Chondrocyte (in vitro differentiated cells): Measurements from ENCODE around the gene AK4. TPM values are rescaled to one million over a fixed set of nuclear protein-coding genes. Genes with fewer than 3 reads are reported as not detected.

ENCODE experiments used
- DNase-seq: peaks from one replicate; pipeline ENCODE4 v3.0.0; 2021; ENCODE audit warnings: mixed read lengths, low spot score
- H3K27ac Mint-ChIP-seq: one replicate; pipeline ENCODE4 v1.8.0; 2021; ENCODE audit warnings: mild to moderate bottlenecking, moderate library complexity, mixed read lengths; ENCODE audit not compliant: unreplicated experiment
- H3K27me3 Mint-ChIP-seq: 2 replicates; pipeline ENCODE4 v1.8.0; 2021; ENCODE audit warnings: low read depth, mixed read lengths
- H3K36me3 Mint-ChIP-seq: 2 replicates; pipeline ENCODE4 v1.8.0; 2021; ENCODE audit warnings: low read depth, mixed read lengths
- H3K4me1 Mint-ChIP-seq: 2 replicates; pipeline ENCODE4 v1.8.0; 2021; ENCODE audit warnings: low read depth, mild to moderate bottlenecking, mixed read lengths
- H3K4me3 Mint-ChIP-seq: one replicate; pipeline ENCODE4 v1.8.0; 2021; ENCODE audit warnings: mild to moderate bottlenecking, moderate library complexity, mixed read lengths; ENCODE audit not compliant: unreplicated experiment
- H3K9me3 Mint-ChIP-seq: 2 replicates; pipeline ENCODE4 v1.8.0; 2021; ENCODE audit warnings: low read depth, mixed read lengths
- total RNA-seq: library from RNA; stranded (reverse); gene quantifications from 3 replicates; pipeline ENCODE4 v1.2.1, GENCODE V29; 2021
- TF ChIP-seq, protein P1 (sequence below): fragments of 200-600 bp; sonication (generic); IDR thresholded peaks from 2 replicates; pipeline ENCODE4 v1.5.0; 2021; ENCODE audit warnings: antibody characterized with exemption, mild to moderate bottlenecking, moderate library complexity

AK4 gene
- total RNA-seq, 1 donor from 2014 or later: 87.9 TPM

DNA sequence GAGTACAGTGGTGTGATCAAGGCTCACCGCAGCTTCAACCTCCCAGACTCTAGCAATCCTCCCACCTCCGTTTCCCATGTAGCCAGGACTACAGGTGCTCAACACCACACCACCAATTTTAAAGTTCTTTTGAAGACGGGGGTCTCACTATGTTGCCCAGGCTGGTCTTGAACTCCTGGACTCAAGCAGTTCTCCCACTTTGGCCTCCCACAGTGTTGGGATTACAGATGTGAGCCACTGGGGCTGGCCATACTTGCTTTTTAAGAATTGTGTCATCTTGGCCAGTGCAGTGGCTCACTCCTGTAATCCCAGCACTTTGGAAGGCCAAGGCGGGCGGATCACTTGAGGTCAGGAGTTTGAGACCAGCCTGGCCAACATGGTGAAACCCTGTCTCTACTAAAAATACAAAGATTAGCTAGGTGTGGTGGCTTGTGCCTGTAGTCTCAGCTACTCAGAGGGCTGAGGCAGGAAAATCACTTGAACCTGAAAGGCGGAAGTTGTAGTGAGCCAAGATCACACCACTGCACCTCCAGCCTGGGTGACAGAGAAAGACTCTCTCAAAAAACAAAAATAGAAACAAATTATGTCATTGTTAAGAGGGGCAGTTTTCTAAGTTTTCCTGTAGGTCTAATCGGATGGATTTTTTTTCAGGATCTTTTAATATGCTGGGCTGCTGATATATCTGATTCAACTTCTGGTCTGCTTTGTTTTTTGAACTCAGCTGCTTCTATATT, 18.7 kb downstream of the AK4 start:
- Mint-ChIP-seq H3K4me1 (peaks cover 31% of the 10 kb centered on the region), H3K36me3 (peaks cover 5% of the 10 kb centered on the region), H3K9me3 (no peaks in the 10 kb centered on the region), H3K4me3 (no peak overlapping the region), H3K27ac (no peak overlapping the region), H3K27me3 (no peaks in the 10 kb centered on the region)
- DNase-seq: no peak
- TF ChIP-seq, protein P1, sequence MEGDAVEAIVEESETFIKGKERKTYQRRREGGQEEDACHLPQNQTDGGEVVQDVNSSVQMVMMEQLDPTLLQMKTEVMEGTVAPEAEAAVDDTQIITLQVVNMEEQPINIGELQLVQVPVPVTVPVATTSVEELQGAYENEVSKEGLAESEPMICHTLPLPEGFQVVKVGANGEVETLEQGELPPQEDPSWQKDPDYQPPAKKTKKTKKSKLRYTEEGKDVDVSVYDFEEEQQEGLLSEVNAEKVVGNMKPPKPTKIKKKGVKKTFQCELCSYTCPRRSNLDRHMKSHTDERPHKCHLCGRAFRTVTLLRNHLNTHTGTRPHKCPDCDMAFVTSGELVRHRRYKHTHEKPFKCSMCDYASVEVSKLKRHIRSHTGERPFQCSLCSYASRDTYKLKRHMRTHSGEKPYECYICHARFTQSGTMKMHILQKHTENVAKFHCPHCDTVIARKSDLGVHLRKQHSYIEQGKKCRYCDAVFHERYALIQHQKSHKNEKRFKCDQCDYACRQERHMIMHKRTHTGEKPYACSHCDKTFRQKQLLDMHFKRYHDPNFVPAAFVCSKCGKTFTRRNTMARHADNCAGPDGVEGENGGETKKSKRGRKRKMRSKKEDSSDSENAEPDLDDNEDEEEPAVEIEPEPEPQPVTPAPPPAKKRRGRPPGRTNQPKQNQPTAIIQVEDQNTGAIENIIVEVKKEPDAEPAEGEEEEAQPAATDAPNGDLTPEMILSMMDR: no peak

DNA sequence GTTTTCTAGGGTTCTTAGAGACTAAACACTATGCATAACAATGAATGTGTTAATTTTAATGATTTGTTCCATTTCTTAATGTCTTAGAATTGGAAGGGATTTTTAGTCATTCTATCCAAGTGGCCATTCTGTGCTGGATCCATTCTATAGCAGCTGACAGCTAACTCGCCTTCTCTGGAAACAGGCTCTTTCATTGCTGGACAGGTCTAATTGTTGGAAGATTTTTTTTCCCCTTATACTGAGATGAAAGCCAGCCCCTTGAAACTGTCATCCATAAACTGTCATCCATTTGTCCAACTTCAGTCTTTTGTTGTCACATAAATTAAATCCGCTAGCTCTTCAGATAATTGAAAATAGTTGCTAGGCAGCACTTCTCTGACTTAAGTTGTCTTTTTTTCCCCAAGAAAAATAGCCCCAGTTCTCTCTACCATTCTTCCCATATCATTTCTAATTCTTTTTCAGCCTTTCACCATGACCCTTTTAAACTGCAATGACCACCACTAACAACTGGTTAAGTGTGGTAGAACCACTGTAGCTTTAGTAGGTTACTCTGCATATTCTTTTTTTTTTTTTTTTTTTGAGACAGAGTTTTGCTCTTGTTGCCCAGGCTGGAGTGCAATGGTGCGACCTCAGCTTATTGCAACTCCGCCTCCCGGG, 19.7 kb downstream of the AK4 start:
- Mint-ChIP-seq H3K27ac (no peak overlapping the region), H3K9me3 (no peaks in the 10 kb centered on the region), H3K36me3 (peaks cover 5% of the 10 kb centered on the region)

DNA sequence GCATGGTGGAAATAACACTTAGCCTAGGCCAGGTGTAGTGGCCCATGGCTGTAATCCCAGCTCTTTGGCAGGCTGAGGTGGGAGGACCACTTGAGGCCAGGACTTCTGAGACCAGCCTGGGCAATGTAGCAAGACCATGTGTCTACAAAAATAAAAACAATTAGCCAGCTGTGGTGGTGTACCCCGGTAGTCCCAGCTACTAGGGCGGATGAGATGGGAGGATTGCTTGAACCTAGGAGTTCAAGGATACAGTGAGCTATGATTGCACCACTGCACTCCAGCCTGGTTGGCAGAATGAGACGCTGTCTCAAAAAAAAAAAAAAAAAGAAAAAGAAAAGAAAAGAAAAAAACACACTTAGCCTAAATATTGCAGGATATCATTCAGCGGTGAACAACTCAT, 20.9 kb downstream of the AK4 start:
- TF ChIP-seq, protein P1: no peak
- Mint-ChIP-seq H3K4me1 (peaks cover 37% of the 10 kb centered on the region), H3K9me3 (no peaks in the 10 kb centered on the region), H3K4me3 (no peak overlapping the region), H3K27ac (no peak overlapping the region), H3K36me3 (no peaks in the 10 kb centered on the region), H3K27me3 (no peaks in the 10 kb centered on the region)
- DNase-seq: no peak

More for the DNA sequence above, 19.7 kb downstream of the AK4 start:
- Mint-ChIP-seq H3K4me1 (peaks cover 35% of the 10 kb centered on the region), H3K4me3 (no peak overlapping the region), H3K27me3 (no peaks in the 10 kb centered on the region)
- TF ChIP-seq, protein P1: no peak
- no peak for DNase-seq

DNA sequence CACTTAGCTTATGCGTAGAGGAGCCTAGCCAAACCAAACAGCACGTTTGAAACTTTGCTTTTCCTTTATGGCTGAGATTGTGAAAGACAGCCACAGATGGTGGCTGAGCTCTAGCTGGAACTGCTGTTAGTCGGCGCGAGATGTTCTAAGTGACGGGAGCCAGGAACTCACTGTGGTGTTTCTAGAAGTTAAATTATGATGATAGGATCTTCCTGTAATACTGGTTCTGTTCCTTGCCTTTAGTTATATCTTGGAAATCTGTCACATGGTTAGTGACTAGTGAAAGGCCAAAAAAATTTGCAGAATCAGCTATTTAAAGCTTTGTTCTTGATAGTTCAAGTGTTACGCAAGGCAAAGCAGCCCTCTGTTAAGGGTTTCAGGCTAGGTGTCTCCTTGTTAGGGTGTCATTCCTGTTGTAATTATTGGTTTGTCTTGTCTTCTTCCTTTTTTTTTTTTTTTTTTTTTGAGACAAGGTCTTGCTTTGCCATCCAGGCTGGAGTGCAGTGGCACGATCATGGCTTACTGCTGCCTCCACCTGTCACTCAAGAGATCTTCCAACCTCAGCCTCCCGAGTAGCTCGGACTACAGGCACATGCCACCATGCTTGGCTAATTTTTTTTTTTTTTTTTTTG, 22.6 kb downstream of the AK4 start:
- Mint-ChIP-seq H3K27ac (peak overlapping the region; percentile 89), H3K4me3 (no peak overlapping the region), H3K9me3 (no peaks in the 10 kb centered on the region), H3K4me1 (peaks cover 51% of the 10 kb centered on the region), H3K36me3 (no peaks in the 10 kb centered on the region), H3K27me3 (no peaks in the 10 kb centered on the region)
- TF ChIP-seq, protein P1: no peak
- no peak for DNase-seq

DNA sequence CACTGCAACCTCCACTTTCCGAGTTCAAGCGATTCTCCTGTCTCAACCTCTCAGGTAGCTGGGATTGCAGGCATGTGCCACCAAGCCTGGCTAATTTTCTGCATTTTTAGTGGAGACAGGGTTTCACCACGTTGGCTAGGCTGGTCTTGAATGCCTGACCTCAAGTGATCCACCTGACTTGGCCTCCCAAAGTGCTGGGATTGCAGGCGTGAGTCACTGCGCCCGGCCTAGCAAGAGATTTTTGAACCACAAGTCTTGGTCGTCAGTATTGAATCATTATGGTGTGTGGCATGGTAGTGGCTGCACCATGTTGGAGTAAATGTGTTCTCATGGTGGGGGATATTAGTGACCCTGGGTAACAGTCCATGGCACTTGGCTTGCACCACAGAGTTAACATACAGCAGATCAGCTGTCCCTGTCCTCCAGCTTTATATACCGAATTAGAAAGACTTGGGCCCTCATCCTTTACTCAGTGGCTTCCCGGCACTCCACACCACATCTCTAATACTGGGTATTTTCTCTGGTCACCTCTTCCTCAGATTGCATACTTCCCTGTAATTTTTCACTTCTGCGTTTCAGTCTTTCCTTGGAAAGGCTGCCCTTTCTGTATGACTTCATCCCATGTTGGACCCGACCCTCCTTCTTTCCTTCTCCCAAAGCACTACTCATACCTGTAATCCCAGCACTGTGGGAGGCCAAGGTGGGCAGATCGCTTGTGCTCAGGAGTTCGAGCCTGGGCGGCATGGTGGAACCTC, 25.1 kb downstream of the AK4 start:
- Mint-ChIP-seq H3K9me3 (no peaks in the 10 kb centered on the region), H3K4me1 (peaks cover 70% of the 10 kb centered on the region), H3K4me3 (no peak overlapping the region), H3K27ac (no peak overlapping the region), H3K36me3 (no peaks in the 10 kb centered on the region), H3K27me3 (no peaks in the 10 kb centered on the region)
- TF ChIP-seq, protein P1: no peak
- no peak for DNase-seq
